HG03135 (cell line): ENCODE measurements around the gene IFNLR1.

Source experiments
- ATAC-seq: cut with Tn5 transposase; IDR thresholded peaks from one replicate; pipeline ENCODE4 v1.9.1; 2021; ENCODE audit warnings: mild to moderate bottlenecking, moderate library complexity; ENCODE audit not compliant: unreplicated experiment

IFNLR1 gene

DNA sequence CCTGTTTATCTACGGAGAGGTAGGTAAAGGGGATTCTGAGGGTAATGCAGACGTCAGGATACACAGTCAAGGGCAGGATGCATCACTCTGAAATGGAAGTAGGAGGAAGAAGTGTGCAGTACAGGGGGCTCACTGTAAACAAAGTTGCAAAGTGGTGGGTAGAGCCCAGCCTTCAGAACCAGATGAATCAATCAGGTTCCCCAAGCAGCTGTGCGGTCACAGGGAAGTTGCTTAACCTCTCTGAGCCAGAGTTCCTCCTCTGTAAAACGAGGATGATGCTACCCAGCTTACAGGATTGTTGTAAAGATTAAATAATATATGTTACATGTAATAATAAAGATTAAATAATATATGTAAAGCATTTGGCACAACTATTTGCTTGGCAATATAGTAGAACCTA lies 61.6 kb downstream of the IFNLR1 start:
- ATAC-seq, result no peak

DNA sequence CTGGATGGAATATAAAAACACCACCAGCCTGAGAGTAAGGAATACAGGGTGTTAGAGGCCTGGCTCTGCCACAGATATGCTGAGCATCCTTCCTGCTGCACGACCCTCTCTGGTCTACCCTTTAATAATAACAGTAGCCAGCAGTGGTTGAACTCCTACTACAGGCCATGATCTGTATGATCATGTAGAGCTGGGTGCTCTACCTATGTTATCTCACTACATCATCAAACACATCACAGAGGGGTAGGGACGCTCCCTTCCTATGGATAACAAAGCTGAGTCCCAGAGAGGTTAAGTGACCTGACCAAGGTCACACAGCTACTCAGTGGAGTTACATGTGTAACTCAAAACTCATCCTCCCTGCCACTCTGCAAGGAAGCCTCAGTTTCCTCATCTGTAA lies 62.1 kb downstream of the IFNLR1 start:
- ATAC-seq, result no peak

DNA sequence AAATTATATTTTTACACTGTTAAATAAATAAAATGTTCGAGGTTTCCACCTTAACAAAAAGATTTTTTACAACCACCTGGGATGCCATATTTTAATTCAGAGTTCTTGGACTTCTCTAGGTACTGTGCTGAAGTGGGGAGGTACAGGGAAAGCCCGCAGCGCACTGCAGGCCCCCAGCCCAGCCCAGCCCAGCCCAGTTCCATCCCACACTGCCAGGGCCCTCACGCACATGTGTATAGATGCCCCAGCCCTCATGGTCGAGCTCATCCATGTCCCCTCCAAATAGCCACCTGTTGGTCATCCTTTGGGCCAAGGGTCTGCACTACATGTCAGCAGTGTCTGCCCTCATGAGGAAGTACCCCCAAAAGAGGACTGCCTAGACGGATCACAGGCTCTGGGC lies 63.5 kb downstream of the IFNLR1 start:
- no peak for ATAC-seq

- ATAC-seq, result no peak
Measured at GRCh38 chr1:24122776-24123175, 64.3 kb downstream of the IFNLR1 start.

GRCh38 chr1:24121406-24121805 lies 65.7 kb downstream of the IFNLR1 start:
- ATAC-seq, result no peak

- ATAC-seq, result no peak
Measured at GRCh38 chr1:24120965-24121364, 66.1 kb downstream of the IFNLR1 start.

DNA sequence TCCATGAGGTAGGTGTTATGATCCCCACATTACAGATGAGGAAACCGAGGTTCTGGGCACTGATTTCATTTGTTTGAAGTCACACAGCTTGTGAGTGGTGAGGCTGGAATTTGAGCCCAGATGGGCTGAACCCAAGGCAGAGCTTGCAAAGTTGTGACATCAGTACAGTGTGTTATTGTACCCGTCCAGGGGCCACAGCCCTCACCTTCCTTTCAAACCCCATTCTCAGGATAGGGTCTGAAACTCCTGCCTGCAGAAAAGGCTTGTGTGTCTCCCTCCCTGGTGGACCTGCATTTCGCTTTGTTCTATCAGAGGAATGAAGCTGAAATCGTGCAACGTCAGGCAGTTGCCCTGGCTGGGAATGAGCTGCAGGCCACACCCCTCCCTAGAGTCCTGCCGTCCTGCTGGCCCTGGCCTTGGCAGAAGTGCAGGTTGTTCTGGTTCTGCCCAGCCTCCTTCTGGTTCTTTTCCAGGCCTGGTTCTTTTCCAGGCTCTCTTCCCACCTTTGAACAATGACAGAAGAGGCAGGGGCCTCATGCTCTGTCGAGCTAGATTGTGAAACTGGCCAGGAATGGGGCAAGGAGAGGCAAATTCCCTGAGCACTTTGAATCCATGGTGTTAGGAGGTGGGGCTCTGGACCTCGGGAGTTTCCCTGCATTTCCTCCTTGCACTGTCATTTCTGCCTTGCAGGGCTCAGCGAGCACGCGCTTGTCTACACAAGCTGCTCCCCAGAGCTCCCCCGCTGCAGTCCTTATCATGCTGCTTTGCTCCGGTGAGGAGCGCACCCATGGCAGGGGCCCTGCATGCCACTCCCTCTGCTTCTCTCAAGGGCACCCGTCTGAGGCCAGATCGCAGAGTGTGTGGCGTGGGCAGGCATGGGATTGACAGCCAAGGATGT lies 67.0 kb downstream of the IFNLR1 start:
- no peak for ATAC-seq

GRCh38 chr1:24119489-24119858 lies 67.6 kb downstream of the IFNLR1 start:
- no peak for ATAC-seq

GRCh38 chr1:24118410-24119242 lies 68.5 kb downstream of the IFNLR1 start:
- no peak for ATAC-seq

DNA sequence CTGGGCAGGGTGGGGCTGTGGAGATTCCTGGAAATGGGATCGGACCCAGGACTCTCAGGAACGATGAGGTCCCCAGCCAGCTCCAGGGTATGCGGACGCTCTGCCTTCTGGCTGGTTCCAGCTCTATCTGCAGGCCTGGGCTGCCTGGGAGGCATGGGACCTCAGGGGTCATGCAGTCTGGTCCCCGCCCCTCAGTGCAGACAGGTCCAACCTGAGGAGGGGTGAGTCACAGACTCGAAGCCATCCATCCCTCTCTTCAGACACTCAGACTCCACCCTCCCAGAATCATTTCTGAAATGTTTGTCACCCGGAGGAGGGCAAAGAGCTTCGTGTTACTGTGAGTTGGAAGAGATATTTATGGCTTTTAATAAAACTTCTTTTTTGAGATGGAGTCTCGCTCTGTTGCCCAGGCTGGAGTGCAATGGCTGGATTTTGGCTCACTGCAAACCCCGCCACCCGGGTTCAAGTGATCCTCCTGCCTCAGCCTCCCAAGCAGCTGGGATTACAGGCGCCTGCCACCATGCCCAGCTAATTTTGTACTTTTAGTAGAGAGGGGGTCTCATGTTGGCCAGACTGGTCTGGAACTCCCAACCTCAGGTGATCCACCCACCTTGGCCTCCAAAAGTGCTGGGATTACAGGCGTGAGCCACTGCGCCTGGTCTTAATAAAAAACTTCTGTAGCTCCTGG lies 69.2 kb downstream of the IFNLR1 start:
- ATAC-seq, result no peak

DNA sequence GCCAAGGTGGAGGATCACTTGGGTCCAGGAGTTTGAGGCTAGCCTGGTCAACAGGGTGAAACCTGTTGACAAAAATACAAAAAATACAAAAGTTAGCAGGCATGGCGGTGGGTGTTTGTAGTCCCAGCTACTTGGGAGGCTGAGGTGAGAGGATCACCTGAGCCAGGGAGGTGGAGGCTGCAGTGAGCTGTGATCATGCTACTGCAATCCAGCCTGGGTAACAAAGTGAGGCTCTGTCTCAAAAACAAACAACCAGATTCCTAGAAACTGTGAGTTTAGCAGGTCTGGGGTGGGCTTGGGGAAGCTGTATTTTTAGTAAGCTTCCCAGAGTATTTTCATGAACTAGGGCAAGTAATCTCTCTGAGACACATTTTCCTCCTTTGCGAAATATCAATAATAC lies 70.0 kb downstream of the IFNLR1 start:
- no peak for ATAC-seq

DNA sequence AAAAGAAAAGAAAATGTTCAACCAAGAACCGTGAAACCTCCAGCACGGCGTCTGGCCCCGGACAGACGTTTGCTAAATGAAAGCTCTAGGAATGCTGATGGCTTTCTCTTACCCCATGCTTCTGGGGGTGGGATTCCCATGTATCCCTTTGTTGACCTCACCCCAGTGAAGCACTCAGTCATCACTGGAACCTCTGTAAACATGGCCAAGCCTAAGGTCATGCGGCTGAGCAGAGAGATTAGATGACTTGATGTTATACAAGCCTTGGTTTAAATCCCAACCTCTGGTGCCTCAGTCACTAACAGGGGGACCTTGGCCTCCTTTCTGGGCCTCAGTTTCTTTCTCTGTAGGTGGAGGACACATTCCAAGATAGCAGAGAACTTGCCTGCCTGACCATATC lies 72.3 kb downstream of the IFNLR1 start:
- no peak for ATAC-seq

- no peak for ATAC-seq
Measured at GRCh38 chr1:24113641-24114033, 73.5 kb downstream of the IFNLR1 start.

DNA sequence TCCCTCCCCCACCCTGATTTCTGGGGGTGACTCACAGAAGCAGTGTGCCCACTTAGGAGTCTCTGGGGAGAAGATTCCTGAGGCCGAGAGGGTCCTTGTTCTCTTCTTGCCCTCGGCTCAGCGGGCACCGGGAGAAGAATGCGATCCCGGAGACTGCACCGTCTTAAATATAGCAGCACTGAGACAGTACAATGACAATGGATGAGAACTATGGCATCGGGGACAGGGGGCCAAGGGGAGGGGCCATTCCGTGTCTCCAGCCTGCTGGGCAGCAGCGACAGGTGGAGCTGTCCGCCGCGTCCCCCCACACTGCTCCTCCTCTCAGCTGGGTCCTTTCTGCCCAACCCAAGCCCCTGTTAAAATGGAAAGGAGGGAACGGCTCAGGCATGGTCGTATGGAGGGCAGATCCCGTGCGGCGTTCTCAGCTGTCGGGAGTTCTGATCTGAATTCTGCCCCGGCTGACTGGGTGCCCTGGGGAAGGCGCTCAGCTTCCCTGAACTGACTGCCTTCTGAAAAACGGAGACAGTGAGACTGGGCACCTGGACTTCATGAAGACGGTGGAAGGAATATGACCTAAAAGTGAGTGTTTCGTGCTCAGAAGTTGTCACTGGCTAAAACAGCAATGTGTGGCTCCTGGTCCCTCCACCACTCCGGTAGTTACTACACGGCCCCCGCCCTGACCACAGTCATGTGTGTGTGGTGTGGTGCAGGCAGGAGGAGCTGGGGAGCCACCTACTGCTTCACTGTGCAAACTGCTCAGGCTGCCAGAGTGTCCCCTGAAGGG lies 74.9 kb downstream of the IFNLR1 start, which contains the start of gene MYOM3:
Gene MYOM3 (minus strand): TSS at position 140 of the 784 bp plus-strand sequence. CDS start 3,499 bp downstream, outside the sequence.
- ATAC-seq, result no peak

GRCh38 chr1:24111262-24111995 lies 75.7 kb downstream of the IFNLR1 start:
- ATAC-seq, result no peak

DNA sequence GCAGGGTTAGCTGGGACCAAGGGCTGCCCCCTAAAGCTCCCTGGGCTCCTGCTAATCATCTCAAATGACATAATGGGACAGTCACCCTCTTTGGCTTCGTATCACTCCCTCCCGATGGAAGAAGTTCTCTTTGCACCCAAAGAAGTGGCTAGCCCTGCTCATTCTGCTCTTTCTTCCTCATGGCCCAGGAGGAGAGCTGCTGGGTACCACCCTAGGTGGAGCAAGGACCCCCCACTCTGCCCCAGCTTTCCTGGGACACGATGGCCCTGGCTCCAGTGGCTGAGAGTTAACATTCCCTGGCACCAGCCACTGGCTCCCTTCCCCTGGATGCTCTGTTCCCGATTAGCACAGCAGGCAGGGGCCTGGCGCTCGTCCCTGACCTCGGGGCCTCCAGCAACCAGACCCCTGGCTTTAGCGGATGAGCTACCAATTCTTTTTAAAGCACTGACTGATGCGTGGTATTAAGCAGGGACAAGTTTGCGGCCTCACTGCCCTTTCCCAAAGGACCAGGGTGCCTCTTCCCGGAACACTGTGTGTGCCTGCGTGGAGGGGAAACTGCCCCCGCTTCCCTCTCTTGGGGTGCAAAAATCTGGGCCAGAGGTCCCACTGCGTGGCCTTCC lies 76.3 kb downstream of the IFNLR1 start:
- ATAC-seq, result no peak

DNA sequence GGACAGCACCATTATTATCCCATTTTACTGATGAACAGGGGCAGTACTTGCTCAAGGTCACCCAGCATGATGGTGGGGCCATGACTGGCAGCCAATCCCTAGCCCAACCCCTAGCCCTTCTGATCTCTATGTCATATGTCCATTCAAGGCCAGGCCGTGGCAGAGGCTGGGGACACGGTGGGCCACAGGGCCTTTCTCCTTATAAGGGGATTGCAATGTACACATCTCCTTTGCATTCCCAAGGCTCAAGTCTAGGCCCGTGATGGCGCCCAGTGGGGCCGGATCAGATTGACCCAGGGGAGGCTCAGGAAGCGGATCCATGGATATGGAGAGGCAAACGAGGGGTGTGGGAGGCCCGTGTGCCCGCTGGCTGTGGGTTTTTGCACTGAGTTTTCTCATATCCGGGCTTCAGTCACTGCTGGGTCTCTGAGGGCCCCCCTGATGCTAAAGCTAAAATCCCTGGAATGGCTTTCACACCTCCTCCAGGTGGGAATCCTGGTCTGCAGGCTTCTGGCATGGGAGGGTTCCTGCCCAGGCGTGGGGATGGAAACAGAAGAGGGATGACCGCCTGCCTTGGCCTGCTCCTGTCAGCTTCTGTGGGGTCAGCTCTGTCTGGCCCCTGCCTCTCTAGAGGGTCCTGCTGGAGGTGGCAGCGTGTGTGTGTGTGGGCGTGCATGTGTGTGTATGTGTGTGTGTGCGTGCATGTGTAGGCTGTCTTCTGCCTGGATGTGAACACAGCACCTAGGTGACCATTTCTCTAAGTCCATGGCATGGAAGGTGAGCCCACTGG lies 77.2 kb downstream of the IFNLR1 start:
- no peak for ATAC-seq

DNA sequence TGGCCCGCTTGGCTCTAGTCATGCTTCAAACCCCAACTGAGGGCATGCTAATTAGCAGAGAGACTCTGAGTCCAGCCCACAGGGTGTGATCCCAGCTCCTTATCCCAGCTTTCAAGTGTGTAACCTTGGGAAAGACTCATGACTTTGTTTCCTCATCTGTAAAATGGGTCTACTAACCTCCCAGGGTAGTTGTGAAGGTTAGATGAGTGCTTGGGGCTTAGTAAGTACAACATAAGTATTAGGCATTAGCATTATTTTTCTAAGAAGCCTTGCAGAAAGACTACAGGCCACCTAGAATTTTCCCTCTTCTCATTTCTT lies 78.0 kb downstream of the IFNLR1 start:
- ATAC-seq, result no peak
